DOHH2 (cell line): Measurements from ENCODE around the gene CACNA2D3.

Experiments used
- CTCF ChIP-seq: fragments of 200-600 bp; sonication (generic); IDR thresholded peaks from one replicate; pipeline ENCODE4 v1.5.1; 2014; ENCODE audit warnings: antibody characterized with exemption, mild to moderate bottlenecking, low read depth, low read length; ENCODE audit not compliant: poor library complexity, severe bottlenecking
- EZH2phosphoT487 ChIP-seq: fragments of 200-600 bp; sonication (generic); IDR thresholded peaks from 2 replicates; pipeline ENCODE4 v1.6.1; 2017; ENCODE audit warnings: borderline replicate concordance, mild to moderate bottlenecking, antibody characterized with exemption, low read length, moderate library complexity, mixed read lengths

DNA sequence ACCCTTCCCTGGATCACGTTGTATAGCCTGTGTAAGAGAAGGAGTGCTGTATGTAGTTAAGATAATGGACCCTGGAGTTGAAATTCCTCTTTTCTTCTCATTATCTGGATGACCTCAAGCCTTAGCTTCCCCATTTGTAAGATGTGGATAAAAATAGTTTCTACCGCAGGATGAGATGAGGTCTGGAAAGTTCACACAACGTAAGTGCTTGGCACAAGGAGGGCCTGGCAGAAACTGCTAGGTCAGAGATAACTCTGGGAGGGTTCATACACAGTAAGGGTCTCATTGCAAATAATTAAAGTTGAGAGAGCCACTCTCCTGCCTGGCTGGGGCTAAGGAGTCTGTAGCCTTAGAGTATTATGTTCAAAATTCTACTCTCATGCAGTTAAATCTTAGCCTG lies 591.1 kb downstream of the CACNA2D3 start:
- no peak for TF ChIP-seq CTCF
- TF ChIP-seq EZH2phosphoT487, result no peak
